SH-SY5Y (cell line): ENCODE results near the gene DHRS3.

Experiments
- GATA2 ChIP-seq: IDR thresholded peaks from 2 replicates; pipeline ENCODE4 v1.6.1; 2011; ENCODE audit warnings: mild to moderate bottlenecking, low read depth, low read length
- GATA3 ChIP-seq: IDR thresholded peaks from 2 replicates; pipeline ENCODE4 v1.6.1; 2011; ENCODE audit warnings: low read depth, mild to moderate bottlenecking, low read length, moderate library complexity

DNA sequence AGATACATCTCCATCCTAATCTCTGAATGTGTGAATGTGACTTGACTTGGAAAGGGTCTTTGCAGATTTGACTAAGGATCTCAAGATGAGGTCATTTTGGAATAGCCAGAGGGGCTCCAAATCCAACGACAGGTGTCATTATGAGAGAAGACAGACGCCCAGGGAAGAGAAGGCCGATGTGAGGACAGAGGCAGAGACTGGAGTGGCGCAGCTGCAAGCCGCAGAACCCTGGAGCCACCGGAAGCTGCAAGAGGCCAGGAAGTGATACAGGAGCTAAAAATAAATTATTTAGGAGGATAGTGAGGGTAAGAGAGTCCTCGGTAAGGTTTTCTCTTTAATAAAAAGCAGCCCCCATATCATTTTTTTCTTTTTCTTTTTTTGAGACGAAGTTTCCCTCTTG lies 16.1 kb upstream of the DHRS3 start:
- TF ChIP-seq GATA3, result no peak
- TF ChIP-seq GATA2, result no peak
